D721Med (cell line): ENCODE data around the gene FBXW5.

Experiments used
- DNase-seq: peaks from one replicate; pipeline ENCODE4 v3.0.0; 2011; ENCODE audit warnings: low spot score; ENCODE audit not compliant: insufficient read length
- FAIRE-seq: peaks from 2 replicates; lab custom pipeline; 2011; peaks lifted over from hg19 to GRCh38; lab: Jason Lieb, UNC
- TF ChIP-seq, protein P1 (sequence below): IDR thresholded peaks from 2 replicates; pipeline ENCODE4 v1.5.1; 2012; ENCODE audit warnings: mild to moderate bottlenecking, control low read depth; ENCODE audit not compliant: insufficient read depth; ENCODE audit errors: missing control alignments

Gene FBXW5

GRCh38 chr9:136985027-136985602 lies 40.6 kb upstream of the FBXW5 start:
- TF ChIP-seq, protein P1, sequence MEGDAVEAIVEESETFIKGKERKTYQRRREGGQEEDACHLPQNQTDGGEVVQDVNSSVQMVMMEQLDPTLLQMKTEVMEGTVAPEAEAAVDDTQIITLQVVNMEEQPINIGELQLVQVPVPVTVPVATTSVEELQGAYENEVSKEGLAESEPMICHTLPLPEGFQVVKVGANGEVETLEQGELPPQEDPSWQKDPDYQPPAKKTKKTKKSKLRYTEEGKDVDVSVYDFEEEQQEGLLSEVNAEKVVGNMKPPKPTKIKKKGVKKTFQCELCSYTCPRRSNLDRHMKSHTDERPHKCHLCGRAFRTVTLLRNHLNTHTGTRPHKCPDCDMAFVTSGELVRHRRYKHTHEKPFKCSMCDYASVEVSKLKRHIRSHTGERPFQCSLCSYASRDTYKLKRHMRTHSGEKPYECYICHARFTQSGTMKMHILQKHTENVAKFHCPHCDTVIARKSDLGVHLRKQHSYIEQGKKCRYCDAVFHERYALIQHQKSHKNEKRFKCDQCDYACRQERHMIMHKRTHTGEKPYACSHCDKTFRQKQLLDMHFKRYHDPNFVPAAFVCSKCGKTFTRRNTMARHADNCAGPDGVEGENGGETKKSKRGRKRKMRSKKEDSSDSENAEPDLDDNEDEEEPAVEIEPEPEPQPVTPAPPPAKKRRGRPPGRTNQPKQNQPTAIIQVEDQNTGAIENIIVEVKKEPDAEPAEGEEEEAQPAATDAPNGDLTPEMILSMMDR: no peak
- DNase-seq (no peak), FAIRE-seq (no peak)

GRCh38 chr9:136984464-136985026 lies 40.0 kb upstream of the FBXW5 start:
- TF ChIP-seq, protein P1: no peak
- no peak for FAIRE-seq
- no peak for DNase-seq

DNA sequence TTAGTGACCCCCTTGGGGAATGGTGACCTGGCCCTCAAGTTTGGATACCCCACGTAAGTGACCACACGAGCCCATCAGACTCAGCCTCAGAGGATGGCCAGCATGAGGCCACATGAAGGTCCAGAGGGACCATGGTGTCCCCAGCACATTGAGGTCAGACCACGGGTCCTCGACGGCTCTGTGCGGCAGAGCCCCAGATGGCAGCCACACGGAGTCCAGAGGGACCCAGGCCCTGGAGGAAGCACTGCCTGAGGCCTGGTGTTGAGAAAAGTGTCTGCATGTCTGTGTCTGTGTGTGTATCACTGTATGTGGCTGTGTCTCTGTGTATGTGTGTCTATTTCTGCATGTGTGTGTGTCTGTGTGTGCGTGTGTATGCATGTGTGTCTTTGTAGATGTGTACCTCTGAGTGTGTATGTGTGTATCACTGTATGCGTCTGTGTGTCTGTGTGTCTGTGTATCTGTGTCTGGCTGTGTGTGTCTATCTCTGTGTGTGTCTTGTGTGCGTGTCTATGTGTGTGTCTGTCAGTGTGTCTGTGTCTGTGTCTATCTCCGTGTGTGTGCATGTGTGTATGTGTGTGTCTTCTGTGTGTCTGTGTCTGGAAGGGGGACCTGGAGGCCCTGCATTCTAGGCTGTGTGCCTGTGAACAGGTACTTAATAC lies 39.2 kb upstream of the FBXW5 start:
- FAIRE-seq (no peak), DNase-seq (no peak)
- TF ChIP-seq, protein P1: no peak

DNA sequence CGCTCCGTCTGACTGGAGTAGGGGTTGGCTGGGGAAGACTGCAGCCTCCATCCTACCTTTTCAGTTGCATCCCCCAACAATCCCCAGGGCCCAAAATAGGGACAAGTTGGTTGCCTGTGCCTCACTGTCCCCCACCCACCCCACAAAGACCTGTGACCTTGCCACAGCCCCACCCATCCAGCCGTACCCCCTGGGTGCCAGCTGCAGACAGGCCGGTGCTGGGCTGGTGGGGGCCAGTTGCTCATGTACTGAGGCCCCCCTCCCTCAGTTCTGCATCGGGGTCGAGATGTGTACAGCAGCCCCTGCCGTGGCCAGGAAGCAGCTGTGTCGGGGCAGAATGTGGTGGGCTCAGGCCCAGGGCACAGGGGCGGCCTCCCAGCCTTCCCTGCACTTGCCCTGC lies 38.6 kb upstream of the FBXW5 start:
- TF ChIP-seq, protein P1: no peak
- DNase-seq: no peak
- no peak for FAIRE-seq

DNA sequence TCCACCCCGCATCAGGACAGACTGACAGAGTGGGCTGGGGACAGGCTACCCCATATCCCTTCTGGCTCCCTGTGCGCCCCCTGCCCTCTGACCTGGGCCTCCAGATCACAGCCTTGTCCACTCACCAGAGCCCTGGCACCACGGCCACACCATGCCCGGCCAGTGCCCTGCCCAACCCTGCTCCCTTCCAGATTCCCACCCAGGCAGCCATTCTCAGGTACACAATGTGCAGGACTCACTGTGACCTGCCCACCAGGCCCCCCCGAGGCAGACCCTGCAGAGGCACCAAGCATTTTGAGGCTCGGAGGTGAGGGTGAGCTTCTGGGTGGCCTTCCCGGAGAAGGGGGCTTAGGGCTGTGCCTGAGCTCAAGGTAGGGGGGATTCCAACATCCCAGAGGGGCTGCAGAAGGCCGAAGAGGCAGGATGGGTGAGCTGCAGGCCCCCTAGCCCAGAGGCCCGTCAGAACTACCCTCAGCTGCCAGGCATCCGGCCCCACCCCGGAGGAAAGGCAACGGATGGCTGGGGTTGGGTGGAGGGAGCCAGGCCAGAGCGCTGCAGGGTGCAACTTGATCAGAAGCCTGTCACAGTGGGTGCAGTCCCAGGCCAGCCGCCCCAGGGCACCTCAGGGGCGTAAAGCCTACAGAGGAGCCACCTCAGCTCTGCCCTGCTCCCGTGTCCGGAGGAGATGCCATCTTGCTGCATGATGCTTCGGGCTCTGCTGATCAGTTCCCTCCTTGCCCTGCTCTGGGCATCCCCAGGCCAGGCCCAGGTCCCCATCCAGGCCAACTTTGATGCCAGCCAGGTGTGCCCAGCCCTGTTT lies 37.9 kb upstream of the FBXW5 start, which contains the start of gene LCNL1:
LCNL1 (plus strand) TSS at position 762 of the 820 bp plus-strand sequence. CDS start 594 bp downstream, outside the sequence.
- FAIRE-seq: no peak

GRCh38 chr9:136981588-136982231 lies 37.2 kb upstream of the FBXW5 start:
- no peak for FAIRE-seq
- DNase-seq: no peak

More for the DNA sequence above, 37.9 kb upstream of the FBXW5 start, which contains the start of gene LCNL1:
- no peak for DNase-seq
- TF ChIP-seq, protein P1: no peak

More at GRCh38 chr9:136981588-136982231, 37.2 kb upstream of the FBXW5 start:
- TF ChIP-seq, protein P1: no peak
